GM12878 (cell line): ENCODE results near the gene NEU4. TPM values are rescaled to one million over a fixed set of nuclear protein-coding genes. Genes with fewer than 3 reads are reported as not detected.

ENCODE experiments used
- ATAC-seq: fragments of 200-7000 bp; cut with Tn5 transposase; 3 replicates; pipeline ENCODE4 v1.9.1; 2020; ENCODE audit warnings: mild to moderate bottlenecking, moderate library complexity
- BruUV-seq: library from RNA; stranded (reverse); fragments of 400-500 nt; replicated peaks from 2 replicates; lab custom pipeline; 2021; lab: Mats Ljungman, UMichigan
- CTCF ChIA-PET: fragments of 300-600 bp; sonication (Branson Sonifier 250); formaldehyde crosslinking; extraction: SDS; loops from one replicate; lab custom pipeline; 2021; ENCODE audit warnings: inconsistent platforms; lab: Yijun Ruan, JAX
- POLR2A ChIA-PET: fragments of 350-600 bp; formaldehyde crosslinking; extraction: SDS; loops from one replicate; lab custom pipeline; 2021; ENCODE audit warnings: inconsistent platforms; lab: Charles Lee
- RAD21 ChIA-PET: fragments of 300-600 bp; sonication (Branson Sonifier 250); formaldehyde crosslinking; loops from one replicate; lab custom pipeline; 2023; ENCODE audit warnings: antibody characterized with exemption; ENCODE audit not compliant: unreplicated experiment; lab: Charles Lee
- SMC1A ChIA-PET: fragments of 300-600 bp; sonication (Branson Sonifier 250); formaldehyde crosslinking; loops from one replicate; lab custom pipeline; 2023; ENCODE audit not compliant: unreplicated experiment, uncharacterized antibody; lab: Charles Lee
- DNase-seq: peaks from one replicate; pipeline ENCODE4 v3.0.0-alpha.2; 2011; ENCODE audit warnings: low read depth, low spot score
- FAIRE-seq: peaks from 3 replicates; lab custom pipeline; 2011; peaks lifted over from hg19 to GRCh38; lab: Jason Lieb, UNC
- H2AFZ ChIP-seq: 2 replicates; pipeline ENCODE4 v1.6.0; 2011; ENCODE audit warnings: low read depth, low read length, control low read depth; ENCODE audit not compliant: control insufficient read depth
- H3K27ac ChIP-seq: 2 replicates; pipeline ENCODE4 v1.5.1; 2011; ENCODE audit warnings: control low read depth; ENCODE audit not compliant: control insufficient read depth, insufficient read depth
- H3K27me3 ChIP-seq, 2 experiments: replicated peaks in 1 of 2; 2 replicates each; pipeline versions ENCODE4 v1.6.0 to v1.6.1; 2011; ENCODE audit warnings: low read length in 1 of 2; ENCODE audit not compliant: control insufficient read depth in 2 of 2, insufficient read depth in 2 of 2
- H3K36me3 ChIP-seq, 2 experiments: 2 replicates each; pipeline ENCODE4 v1.5.1; 2011; ENCODE audit warnings: low read length in 1 of 2; ENCODE audit not compliant: control insufficient read depth in 2 of 2, insufficient read depth in 2 of 2
- H3K4me1 ChIP-seq: 2 replicates; pipeline ENCODE4 v1.6.1; 2011; ENCODE audit warnings: mild to moderate bottlenecking, low read length, moderate library complexity, mixed read lengths; ENCODE audit not compliant: control insufficient read depth, insufficient read depth
- H3K4me2 ChIP-seq: 2 replicates; pipeline ENCODE4 v1.6.0; 2011; ENCODE audit warnings: control low read depth; ENCODE audit not compliant: control insufficient read depth, insufficient read depth
- H3K4me3 ChIP-seq: fragments of 200-600 bp; sonication (generic); 2 replicates; pipeline ENCODE4 v1.5.1; 2016
- H3K79me2 ChIP-seq: 2 replicates; pipeline ENCODE4 v1.6.0; 2011; ENCODE audit warnings: low read length; ENCODE audit not compliant: control insufficient read depth, insufficient read depth
- H3K9ac ChIP-seq: 2 replicates; pipeline ENCODE4 v1.8.0; 2011; ENCODE audit warnings: low read length, control low read depth, mixed read lengths; ENCODE audit not compliant: control insufficient read depth, insufficient read depth
- H3K9me3 ChIP-seq: replicated peaks from 3 replicates; pipeline ENCODE4 v1.5.1; 2011; ENCODE audit warnings: mild to moderate bottlenecking, low read length; ENCODE audit not compliant: control insufficient read depth, insufficient read depth
- H4K20me1 ChIP-seq: 2 replicates; pipeline ENCODE4 v1.6.0; 2011; ENCODE audit not compliant: control insufficient read depth, insufficient read depth
- CEBPB ChIP-seq, 2 experiments: fragments of 150-350 bp in 1 of 2; IDR thresholded peaks; 2 replicates each; pipeline ENCODE4 v1.6.1; 2012 to 2014; ENCODE audit warnings: low read depth in 2 of 2, low read length in 2 of 2, borderline replicate concordance in 1 of 2, inconsistent platforms in 1 of 2
- CHD1 ChIP-seq: IDR thresholded peaks from 2 replicates; pipeline ENCODE4 v1.6.1; 2012; ENCODE audit warnings: low read depth, low read length, improper control_type of control experiment
- CUX1 ChIP-seq: IDR thresholded peaks from 2 replicates; pipeline ENCODE4 v1.6.1; 2012; ENCODE audit warnings: improper control_type of control experiment, low read depth, low read length; ENCODE audit not compliant: insufficient replicate concordance
- EGR1 ChIP-seq, 2 experiments: IDR thresholded peaks; 1 replicate in 1 of 2; 2 replicates in 1 of 2; pipeline ENCODE4 v1.6.1; 2011 to 2012; ENCODE audit warnings: low read depth in 2 of 2, low read length in 2 of 2, borderline replicate concordance in 1 of 2, mild to moderate bottlenecking in 1 of 2, moderate library complexity in 1 of 2
- JUNB ChIP-seq: IDR thresholded peaks from 2 replicates; pipeline ENCODE4 v1.6.1; 2016; ENCODE audit warnings: antibody characterized with exemption, mild to moderate bottlenecking
- NFYB ChIP-seq: IDR thresholded peaks from 2 replicates; pipeline ENCODE4 v1.6.1; 2011; ENCODE audit warnings: low read depth, mild to moderate bottlenecking, low read length, improper control_type of control experiment, moderate library complexity; ENCODE audit not compliant: insufficient read depth
- NR2C2 ChIP-seq: IDR thresholded peaks from 2 replicates; pipeline ENCODE4 v1.6.1; 2011; ENCODE audit warnings: borderline replicate concordance, low read depth; ENCODE audit not compliant: control insufficient read depth, insufficient read length
- SREBF1 ChIP-seq: IDR thresholded peaks from 2 replicates; pipeline ENCODE4 v1.6.1; 2012; ENCODE audit warnings: mild to moderate bottlenecking, low read length
- ZNF207 ChIP-seq: fragments of 450-650 bp; IDR thresholded peaks from 2 replicates; pipeline ENCODE4 v1.6.1; 2014; ENCODE audit warnings: antibody characterized with exemption, mild to moderate bottlenecking, borderline replicate concordance
- WGBS: methylation state at CpG from one replicate; pipeline ENCODE4 v1.1.6; 2016; ENCODE audit warnings: low lambda C conversion rate; ENCODE audit not compliant: insufficient replicate concordance, insufficient coverage; ENCODE audit errors: missing lambda C conversion rate; 5-methylcytosine and 5-hydroxymethylcytosine counted together
- in situ Hi-C: fragments of 300-500 bp; cut with MboI; formaldehyde crosslinking; loops from 9 replicates; pipeline ENCODE4 v1.14.3; 2018; ENCODE audit warnings: mixed read lengths
- intact Hi-C: fragments of 100-400 bp; cut with micrococcal nuclease; formaldehyde crosslinking; loops from one replicate; pipeline ENCODE4 v1.14.2; 2022; ENCODE audit not compliant: unreplicated experiment
- polyA plus RNA-seq, 11 experiments: library from polyadenylated mRNA; depleted of rRNA in 4 of 11; unstranded in 6 of 11; stranded (reverse) in 5 of 11; fragments of >200 nt; fragmentation: Nextera tagmentation in 4 of 11; fragmentation: Illumina TruSeq in 1 of 11; extraction: Ambion mirVana in 4 of 11; extraction: Trizol in 1 of 11; gene quantifications; 1 replicate in 1 of 11; 2 replicates in 10 of 11; pipeline versions ENCODE4 v1.2.1 to v1.2.3, GENCODE V29; 2011 to 2016; ENCODE audit warnings: inconsistent platforms in 2 of 11, missing spikeins in 2 of 11, low read depth in 1 of 11
- total RNA-seq, 4 experiments: library from RNA; depleted of rRNA in 3 of 4; stranded (reverse); fragments of >200 nt in 3 of 4; fragmentation: Illumina TruSeq in 1 of 4; extraction: Trizol in 1 of 4; gene quantifications; 2 replicates each; pipeline versions ENCODE4 v1.2.1 to v1.2.3, GENCODE V29; 2013 to 2021
- TF ChIP-seq, protein P1 (sequence below): fragments of 450-650 bp; IDR thresholded peaks from 2 replicates; pipeline ENCODE4 v1.6.1; 2017; ENCODE audit warnings: borderline replicate concordance

Gene NEU4
- total and polyA plus RNA-seq, 10 of the 15 experiments (the other 5 are each of a cell fraction or from before 2014, with no cell fraction given) = 0.01 to 0.28 (median 0.14) TPM; not detected in 5

GRCh38 chr2:241821460-241822263, 12.7 kb downstream of the NEU4 start (continued):
- TF ChIP-seq JUNB (no peak), CHD1 (no peak), EGR1 (IDR thresholded peaks at IDR 0.05; ENCODE audit: borderline replicate concordance in 1 of 2, low read depth in 2 of 2, low read length in 2 of 2) (no peak)
- TF ChIP-seq, protein P1, sequence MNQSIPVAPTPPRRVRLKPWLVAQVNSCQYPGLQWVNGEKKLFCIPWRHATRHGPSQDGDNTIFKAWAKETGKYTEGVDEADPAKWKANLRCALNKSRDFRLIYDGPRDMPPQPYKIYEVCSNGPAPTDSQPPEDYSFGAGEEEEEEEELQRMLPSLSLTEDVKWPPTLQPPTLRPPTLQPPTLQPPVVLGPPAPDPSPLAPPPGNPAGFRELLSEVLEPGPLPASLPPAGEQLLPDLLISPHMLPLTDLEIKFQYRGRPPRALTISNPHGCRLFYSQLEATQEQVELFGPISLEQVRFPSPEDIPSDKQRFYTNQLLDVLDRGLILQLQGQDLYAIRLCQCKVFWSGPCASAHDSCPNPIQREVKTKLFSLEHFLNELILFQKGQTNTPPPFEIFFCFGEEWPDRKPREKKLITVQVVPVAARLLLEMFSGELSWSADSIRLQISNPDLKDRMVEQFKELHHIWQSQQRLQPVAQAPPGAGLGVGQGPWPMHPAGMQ = no peak

DNA sequence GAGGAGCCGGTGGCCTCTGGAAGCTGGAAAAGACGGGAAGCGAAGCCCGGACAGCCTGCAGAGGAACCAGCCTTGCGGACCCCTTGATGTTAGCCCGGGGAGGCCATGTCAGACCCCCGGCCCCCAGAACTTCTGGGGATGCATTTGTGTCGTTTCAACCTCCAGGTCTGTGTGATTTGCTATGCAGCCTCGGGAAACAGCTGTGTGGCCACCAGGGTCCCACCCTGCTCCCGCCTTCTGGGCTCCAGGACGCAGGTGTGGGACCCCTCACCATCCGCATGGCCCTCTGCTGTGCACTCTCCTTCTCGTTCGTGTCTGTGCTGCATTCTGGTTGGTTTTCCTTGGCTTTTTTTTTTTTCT, 13.3 kb downstream of the NEU4 start:
- ChIA-PET SMC1A (no interaction called here), POLR2A (no interaction called here), CTCF (no interaction called here), RAD21 (no interaction called here)
- Histone ChIP-seq H3K27ac (no peak overlapping the region), H3K4me3 (no peak overlapping the region), H3K4me2 (no peak overlapping the region), H3K9ac (no peak overlapping the region), H3K36me3 (no peaks in the 10 kb centered on the region), H3K79me2 (no peaks in the 10 kb centered on the region), H4K20me1 (no peaks in the 10 kb centered on the region), H3K27me3 (no peaks in the 10 kb centered on the region), H3K4me1 (no peaks in the 10 kb centered on the region; the same call in 1 of the 2 replicates), H3K9me3 (peaks cover 7% of the 10 kb centered on the region), H2AFZ (no peak overlapping the region)
- 29% methylated on average over 14 of the region's 14 CpGs for WGBS
- in situ Hi-C loops = no loop called here
- no peak for TF ChIP-seq CUX1
- no peak for TF ChIP-seq ZNF207
- no peak for TF ChIP-seq SREBF1
- no peak for TF ChIP-seq CEBPB (IDR thresholded peaks at IDR 0.05; ENCODE audit: borderline replicate concordance in 1 of 2, low read depth in 2 of 2, low read length in 2 of 2)
- no peak for TF ChIP-seq NFYB
- TF ChIP-seq NR2C2 = no peak
- no TSS peak for BruUV-seq
- no peak for DNase-seq
- FAIRE-seq = no peak
- no peak for ATAC-seq
- intact Hi-C loops = no loop called here
